Activated CD4-positive, alpha-beta T cell treated with anti-CD3 and anti-CD28 coated beads, Interleukin-2, amount 50 U/mL, for 1 hour (primary cell): ENCODE results near the gene RGS13.

Experiments used
- DNase-seq: peaks from one replicate; pipeline ENCODE4 v3.0.0-alpha.2; 2020

The RGS13 gene

GRCh38 chr1:192627901-192628300, 8.0 kb upstream of the RGS13 start:
- no peak for DNase-seq

DNA sequence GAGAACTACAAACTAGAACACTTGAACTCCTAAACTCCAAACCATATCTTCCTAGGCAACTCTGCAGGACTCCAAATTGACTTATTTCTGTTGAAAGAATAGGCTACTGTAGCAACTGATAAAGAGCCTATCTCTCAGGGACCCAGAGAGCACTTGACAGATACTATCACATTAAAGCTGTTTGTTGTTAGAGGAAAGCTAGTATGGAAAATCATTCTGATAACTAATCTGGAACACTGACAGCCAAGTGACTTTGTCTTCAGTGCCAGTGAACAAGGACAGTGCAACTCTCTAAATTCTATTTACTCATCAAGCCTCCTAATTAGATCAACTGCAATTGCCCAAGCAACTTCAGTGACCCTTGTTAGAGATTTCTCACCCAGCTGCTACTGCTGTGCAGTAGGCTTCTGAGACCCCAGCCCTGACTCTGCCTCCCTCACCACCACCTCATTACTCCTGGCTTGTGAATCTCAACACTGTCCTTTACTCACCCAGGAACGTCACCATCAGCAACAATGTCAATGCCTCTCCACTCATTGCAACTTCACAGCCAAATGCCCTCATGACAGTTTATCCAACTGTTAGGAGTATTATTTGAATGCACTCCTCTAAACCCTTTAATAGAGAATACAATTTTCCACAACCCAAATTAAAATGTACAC, 7.4 kb upstream of the RGS13 start:
- no peak for DNase-seq

DNA sequence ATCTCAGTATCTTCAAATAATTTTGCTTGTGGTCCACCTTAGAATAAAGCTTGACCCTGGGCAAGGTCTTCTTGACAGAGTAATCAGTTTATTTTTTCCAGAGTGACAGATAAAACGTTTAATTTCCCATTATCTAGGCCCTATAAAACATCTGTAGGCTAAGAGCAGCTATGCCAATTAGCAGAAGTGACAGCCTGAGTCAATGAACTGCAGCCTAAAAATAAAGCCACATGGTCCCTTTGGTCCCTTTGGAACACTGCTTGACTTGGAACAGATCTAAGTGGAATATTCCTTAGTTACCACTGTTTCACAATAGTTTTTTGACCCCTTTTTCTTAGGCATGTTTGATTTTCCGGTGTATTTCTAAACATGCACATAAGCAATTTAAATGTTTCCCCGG, 6.3 kb upstream of the RGS13 start:
- no peak for DNase-seq

DNA sequence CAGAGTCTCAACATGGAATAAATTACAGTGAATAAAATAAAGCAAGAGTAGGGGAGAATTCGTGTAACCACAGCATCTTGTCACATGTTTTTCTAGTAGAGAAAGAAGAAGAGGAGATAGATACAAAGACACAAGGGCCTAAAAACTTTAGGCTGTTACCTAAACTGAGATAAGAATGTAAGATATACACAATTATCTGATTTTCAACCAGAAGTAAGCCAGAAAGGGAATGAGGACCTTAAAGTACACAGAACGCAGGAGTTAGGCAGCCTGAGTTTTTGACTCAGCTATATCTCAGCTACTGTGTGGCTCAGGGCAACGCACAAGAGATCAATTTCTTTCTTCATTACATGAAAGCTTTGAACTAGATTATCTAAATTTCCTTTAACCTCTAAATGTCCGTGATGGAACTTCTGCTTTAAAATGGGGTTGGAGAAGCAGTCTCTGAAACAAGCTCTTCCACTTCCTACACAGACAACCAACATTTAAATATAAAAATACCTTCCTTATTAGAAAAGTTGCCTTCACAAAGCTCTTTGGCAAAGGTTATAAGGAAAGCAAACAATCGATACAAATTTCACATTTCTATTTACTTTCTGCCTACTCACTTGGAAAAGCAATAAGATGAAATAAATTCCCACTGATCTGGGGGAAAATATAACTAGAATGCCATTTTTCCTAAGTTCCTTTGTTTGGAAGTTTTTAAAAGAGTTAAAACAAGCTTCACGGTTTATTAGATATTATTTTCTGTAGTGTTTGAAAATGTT, 5.2 kb upstream of the RGS13 start:
- no peak for DNase-seq

DNA sequence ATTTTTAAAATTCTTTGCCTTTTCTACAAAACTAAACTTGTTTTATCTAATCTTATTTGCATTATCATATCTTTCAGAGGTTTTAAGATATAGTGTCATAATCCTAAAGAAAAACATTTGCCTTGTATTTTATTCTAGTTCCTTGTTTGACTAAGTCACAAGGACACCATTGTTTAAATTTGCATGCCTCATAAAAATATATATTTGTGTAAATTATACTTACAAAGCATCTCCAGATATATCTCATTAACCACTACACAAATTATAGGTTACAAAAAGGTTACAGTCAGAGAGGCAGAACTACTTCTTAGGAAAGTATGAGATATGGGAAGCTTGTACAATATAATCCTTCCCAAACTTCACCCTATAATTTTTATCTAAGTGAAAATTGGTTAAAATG, 4.2 kb upstream of the RGS13 start:
- DNase-seq: no peak

- DNase-seq: no peak
These were observed 3.8 kb upstream of the RGS13 start for GRCh38 chr1:192632188-192632587.

DNA sequence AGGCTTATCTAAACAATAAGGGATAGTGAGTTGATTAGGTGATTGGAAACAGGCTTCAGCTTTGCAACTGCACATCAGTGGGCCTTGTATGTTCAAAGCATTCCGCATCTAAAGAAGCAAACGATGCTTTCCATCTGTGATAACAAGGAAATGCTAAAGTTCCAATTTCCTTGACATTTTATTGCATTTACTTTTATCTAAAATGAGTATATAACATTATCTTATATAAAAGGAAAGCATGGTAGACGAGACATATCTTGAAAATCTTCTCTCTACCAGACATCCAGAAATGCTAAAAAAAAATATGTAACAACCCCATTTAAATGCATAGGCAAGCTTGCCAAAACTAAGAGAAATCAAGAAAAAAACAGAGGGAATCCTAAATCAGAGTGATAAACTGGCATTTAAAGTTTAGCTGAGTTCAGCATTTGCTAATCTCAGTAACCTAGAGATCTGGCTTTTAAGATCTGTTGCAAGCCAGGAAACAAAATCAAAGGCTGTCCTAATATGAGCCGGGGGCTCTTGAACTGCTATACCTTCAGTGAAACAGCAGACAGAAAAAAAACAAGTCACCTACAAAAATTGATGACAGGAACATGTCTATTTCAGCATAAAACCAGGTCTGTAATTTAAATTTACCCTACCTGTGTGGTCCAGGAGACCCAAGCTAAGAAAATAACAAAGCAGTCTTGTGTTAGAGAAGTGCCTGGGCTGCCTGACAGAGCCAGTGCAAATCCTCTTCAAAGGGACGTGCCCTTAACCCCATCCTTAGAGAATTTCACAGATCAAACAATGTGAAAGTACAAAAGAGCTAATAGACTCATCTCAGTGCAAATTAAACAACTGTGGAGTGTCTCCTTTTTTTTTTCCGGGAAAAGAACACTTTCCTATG, 3.1 kb upstream of the RGS13 start:
- no peak for DNase-seq

DNA sequence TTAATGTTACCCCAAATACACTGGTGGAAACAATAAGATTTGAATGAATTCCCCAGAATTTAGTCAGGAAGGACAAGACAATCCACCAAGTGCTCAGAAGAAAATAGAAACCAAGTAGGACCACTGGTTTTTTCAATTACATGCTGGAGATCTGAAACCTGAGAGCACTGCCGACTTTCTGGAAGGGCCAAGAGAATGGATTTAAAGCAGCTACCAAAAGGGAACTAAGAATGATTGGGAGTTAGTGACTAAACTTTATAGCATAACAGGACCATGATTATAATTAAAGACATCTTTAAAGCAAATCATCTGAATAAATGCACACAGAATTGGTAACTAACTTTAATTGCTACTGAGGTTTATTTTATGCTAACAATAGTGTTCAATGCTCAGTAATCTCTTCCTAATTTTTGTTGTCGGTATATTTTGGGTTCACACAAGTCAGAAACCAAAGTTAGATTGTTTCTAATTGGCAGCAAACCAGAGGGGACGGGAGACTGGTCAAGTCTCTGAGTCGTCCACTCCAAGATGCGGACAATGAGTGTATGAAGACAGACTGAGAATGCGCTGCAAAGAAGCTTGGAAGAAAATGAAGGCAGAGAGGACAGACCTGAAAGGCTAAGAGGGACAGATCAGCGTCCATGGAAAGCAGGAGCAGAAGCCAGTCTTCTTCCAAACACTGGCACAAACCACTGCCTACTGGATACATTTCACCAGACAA, 2.3 kb upstream of the RGS13 start:
- no peak for DNase-seq

DNA sequence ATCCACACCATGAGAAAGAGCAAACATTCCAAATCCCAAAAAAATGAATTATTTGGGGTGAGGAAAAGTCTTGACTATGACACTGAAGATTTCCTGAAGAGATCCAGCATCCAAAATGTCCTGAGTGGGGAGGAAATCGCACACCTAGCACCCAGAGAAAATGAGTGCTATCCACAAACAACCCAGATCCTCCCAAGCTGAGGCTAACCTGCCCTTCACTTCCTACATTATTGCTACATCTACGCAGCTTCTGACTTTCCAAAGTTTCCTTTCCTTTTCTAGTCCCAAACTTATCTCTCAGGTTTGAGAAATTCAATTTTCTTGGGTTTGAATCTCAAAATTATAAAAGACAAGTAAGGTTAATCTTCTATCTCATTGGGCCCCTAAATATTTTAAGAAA, 906 bp upstream of the RGS13 start:
- DNase-seq: no peak

- no peak for DNase-seq
These were observed 3.8 kb downstream of the RGS13 start for GRCh38 chr1:192639607-192640368.

DNA sequence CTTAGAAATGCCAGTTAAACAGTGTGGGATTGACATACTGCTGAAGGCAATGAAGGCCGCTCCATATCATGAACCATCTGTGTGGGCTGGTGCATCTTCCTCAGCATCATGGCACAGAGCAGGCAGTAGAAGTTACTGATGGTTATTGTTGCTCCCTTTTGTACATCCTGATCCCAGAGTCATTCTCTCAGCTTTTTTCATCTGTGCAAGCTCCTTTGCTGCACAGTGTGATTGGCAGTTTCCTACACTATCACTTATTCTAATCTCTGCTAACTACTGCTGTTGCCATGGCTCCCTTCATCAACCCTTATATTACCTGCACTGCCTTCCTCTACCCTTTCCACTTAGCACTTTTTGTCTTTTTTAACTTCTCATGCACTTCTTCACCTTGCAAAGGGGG, 16.2 kb downstream of the RGS13 start:
- no peak for DNase-seq

- no peak for DNase-seq
These were observed 18.2 kb downstream of the RGS13 start for GRCh38 chr1:192654120-192654519.

DNA sequence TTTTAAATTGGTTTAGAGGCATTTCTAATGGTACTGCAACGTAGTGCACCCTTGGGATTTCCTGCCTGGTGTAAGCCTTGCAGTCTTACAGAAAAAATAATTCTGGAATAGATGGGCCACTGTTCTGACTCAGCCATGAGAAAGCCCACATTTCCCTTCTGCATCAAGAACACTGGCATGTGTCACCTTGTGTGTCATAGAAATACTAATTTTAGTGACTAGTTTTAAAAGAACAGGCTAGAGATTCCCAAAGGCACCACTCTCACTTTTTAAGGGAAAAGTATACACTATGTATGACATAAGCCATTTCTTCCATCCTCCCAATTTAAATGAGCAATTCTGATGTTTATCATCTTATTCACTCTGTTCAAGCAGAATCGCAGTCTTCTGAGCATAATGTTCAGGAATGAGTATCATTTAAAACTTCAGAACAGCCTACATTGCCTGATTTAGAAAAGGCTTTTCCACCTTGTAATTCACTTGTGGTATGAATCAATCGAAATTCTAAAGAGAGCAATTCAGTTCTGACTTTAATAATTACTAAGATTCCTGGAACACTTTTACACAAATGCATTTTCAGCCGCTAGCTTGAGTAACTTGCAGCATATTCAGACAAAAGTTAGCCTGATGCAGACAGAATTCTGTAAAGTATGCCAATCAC, 18.8 kb downstream of the RGS13 start:
- no peak for DNase-seq

DNA sequence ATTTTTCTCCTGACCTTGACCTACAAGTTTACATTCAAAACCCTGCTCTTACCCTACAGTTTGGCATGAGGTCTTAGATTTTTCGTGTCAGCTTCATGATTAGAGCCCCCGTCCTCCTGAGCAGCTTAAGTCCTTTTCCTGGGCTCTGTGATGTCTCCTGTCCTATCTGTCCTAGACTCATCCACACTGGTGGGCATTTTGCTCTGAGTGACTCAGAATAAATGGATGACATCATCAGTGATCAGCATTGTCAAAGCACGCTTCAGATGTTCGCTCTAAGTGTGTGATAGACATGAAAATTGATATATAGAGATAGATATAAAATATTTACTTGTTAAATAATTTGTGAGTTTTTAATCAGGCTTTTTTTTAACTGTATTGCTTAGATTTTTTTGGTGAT, 21.8 kb downstream of the RGS13 start:
- DNase-seq: no peak

- DNase-seq: no peak
These were observed 22.3 kb downstream of the RGS13 start for GRCh38 chr1:192658255-192658654.

GRCh38 chr1:192660613-192661012, 24.7 kb downstream of the RGS13 start:
- DNase-seq: no peak

GRCh38 chr1:192668409-192668983, 32.5 kb downstream of the RGS13 start:
- DNase-seq: no peak

GRCh38 chr1:192669174-192669573, 33.2 kb downstream of the RGS13 start:
- DNase-seq: no peak

DNA sequence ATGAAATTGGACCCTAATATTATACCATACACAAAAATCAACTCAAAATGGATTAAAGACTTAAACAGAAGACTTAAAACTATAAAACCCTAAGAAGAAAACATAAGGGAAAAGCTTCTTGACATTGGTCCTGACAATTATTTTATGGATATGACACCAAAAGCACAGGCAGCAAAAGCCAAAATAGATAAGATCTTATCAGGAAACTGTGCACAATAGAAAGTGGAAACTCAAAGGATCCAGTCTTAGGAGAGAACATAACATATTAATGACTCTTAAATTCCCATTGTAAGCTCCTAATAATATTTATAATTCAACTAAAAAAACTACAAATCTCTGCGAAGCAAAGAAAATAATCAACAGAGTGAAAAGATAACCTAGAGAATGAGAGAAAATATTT, 39.8 kb downstream of the RGS13 start:
- no peak for DNase-seq

DNA sequence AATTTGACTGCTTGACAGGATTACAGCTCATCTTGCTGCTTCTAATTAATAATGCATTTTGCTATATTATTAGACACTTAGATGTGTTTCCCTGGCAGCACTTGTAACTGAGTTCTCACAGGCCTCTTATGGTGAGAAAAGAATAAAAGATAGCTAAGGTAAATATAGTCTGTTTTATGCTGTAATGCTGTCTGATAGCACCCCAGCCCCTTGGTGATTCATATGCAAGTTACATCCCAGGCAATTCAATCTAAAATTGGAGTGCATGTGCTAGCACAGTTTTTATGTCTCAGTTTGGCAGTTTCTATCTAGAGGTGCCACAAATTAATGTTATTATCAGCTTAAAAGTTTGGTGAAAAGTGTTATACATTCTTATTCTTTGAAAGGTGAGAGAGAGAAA, 42.2 kb downstream of the RGS13 start:
- DNase-seq: no peak

DNA sequence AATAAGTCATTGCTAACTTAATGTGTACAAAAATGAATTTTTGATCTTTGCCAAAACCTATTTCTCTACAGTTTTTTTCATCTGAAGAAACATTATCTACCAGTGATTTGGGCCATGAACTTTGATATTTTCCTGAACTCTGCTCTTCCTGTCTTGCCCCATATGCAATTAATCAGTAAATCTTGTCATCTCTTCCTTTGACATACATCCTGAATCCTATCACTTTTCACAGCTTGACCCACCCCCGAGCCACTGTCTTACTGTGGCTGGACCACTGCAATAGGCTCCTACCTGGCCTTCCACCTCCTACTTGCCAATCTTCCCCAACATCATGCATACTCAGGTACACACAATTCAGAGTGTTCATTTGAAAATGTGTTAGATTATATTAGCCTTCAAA, 46.4 kb downstream of the RGS13 start:
- no peak for DNase-seq
